IPS-11a (cell line): Measurements from ENCODE around the gene SHC4.
A peak's percentile ranks its signal among the peaks of the same experiment; 100 is the strongest.
"Not testable (repeated sequence)": the region's sequence is repeated elsewhere in the genome, so short reads cannot be mapped to it uniquely, and the experiment has no call there.

ENCODE experiments used
- H3K4me3 ChIP-seq: one replicate; pipeline ENCODE4 v1.5.1; 2013; ENCODE audit warnings: low read depth, low read length, control low read depth

The SHC4 gene

DNA sequence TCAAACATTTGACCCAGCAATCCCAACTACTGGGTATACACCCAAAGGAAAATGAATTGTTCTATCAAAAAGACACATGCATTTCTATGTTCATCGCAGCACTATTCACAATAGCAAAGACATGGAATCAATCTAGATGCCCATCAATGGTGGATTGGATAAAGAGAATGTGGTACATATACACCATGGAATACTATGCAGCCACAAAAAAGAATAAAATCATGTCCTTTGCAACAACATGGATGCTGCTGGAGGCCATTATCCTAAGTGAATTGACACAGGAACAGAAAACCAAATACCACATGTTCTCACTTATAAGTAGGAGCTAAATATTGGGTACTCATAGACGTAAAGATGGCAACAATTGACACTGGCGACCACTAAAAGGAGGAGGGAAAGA, 109.3 kb downstream of the SHC4 start:
- H3K4me3 ChIP-seq, result not testable (repeated sequence)

GRCh38 chr15:48851956-48852355, 111.8 kb downstream of the SHC4 start:
- H3K4me3 ChIP-seq, result no peak overlapping the region

DNA sequence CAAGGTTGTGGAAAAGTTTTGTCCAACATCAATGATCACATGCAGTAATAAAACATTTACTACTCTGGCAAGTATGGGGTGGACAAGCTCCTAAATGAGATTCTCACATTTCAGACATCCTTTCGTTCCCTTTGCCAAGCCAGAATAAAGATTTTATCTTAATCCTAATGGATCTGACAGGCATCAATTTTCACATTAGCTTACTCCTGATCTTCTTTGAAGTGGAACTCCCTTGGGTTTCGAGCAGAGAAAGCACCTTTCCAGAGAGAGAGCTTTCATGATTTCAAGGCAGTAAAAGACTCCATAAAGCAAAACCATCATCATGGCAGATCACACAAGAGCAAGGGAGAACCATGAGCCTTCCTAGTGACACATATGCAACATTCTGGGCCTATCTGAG, 113.1 kb downstream of the SHC4 start:
- H3K4me3 ChIP-seq, result no peak overlapping the region

GRCh38 chr15:48845123-48845522, 118.6 kb downstream of the SHC4 start:
- H3K4me3 ChIP-seq, result no peak overlapping the region

DNA sequence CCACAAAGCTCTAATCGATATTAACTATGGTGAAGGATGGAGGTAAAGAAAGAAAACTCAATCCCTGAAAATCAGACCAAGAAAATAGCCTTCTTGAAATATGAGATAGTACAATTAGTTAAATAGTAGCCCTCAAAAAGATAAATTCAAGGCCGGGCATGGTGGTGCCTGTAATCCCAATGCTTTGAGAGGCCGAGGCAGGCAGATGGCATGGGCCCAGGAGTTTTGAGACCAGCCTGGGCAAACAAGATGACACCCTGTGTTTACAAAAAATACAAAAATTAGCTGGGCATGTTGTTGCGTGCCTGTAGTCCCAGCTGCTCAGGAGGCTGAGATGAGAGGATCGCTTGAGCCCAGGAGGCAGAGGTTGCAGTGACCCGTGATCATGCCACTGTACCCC, 121.2 kb downstream of the SHC4 start:
- H3K4me3 ChIP-seq, result no peak overlapping the region

DNA sequence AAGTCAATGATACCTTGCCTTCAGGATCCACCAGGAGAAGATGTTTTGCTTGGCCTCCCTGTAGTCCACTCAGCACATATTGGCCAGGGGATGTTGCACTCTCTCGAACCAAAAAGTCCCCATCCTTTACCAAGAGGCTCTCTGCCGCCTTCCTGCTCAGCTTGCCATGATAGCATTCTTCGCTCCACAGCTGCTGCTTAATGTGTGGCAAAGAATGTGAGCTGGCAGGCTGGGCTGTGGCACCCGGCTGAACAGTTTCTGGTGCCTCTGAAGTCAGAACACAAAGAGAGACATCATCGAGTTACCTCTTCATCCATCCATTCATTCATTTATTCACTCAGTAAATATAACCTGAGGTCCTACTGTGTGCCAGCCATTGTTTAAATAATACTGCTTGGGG, 129.0 kb downstream of the SHC4 start:
- H3K4me3 ChIP-seq, result no peak overlapping the region

DNA sequence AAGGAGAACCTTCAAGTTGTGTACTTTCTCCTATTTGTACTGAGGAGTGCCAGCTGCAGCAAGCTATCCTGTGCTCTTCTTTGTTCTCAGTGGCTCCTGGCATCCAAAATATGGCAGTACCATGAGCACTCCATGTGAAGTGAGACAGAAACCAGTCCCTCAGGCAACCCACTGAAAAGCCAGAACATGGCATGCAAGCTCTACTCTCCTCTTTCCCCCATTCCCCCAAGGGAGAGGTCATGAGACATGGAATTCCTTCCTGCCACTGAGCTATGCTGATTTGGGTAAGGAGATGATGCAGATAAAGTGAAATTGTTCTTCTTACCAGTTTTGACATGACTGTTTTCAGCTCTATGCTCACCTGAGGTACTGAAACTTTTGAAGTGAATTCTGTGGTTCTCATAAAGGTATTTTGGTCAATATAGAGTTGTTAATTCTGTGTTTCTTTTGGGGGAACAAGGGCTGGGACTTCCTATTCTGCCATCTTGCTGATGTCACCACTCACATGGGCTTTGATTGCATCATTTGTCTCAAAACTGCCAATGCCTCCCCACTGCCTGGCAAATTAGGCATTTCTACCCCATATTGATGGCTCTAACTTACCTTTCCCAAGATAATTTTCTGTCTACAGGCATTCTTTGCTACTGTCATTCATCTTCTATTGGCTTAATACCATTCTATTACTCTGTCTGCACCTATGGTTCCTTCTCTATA, 130.0 kb downstream of the SHC4 start:
- no peak overlapping the region for H3K4me3 ChIP-seq

GRCh38 chr15:48832648-48833047, 131.1 kb downstream of the SHC4 start:
- H3K4me3 ChIP-seq, result no peak overlapping the region

DNA sequence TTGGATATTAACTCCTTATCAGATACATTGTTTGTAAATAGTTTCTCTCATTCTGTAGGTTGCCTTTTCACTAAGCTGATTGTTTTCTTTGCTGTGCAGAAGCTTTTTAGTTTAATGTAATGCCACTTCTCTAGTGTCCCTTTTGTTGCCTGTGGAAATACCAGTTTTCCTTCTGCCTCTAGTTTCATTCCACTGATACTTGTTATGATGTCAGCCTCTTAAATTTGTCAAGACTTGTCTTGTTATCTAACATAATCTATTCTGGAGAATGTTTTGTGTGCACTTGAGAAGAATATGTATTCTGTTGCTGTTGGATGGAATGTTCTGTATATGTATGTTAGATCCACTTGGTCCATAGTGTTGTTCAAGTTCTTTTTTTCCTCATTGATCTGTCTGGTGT, 134.8 kb downstream of the SHC4 start:
- H3K4me3 ChIP-seq, result no peak overlapping the region

GRCh38 chr15:48828471-48828870, 135.2 kb downstream of the SHC4 start:
- H3K4me3 ChIP-seq, result no peak overlapping the region

DNA sequence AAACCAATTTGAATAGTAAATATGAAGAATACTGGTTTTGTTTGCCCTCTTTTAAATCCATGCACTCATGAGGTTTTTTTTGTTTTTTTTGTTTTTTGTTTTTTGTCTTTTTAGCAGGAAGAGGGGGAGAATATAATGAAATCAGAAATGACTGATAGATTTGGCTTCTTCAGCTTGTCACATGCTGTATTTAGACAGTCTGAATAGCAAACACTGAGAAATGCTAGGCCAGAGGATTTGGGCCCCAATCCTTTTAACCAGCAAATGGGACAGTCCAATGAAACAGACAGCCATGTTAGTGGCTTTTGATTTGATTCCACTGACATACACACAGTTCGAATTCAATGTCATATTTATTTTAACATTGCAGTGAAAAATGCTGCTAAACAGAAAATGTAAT, 138.6 kb downstream of the SHC4 start:
- H3K4me3 ChIP-seq, result no peak overlapping the region

- no peak overlapping the region for H3K4me3 ChIP-seq
Observed at GRCh38 chr15:48823706-48824105, 140.0 kb downstream of the SHC4 start.

- H3K4me3 ChIP-seq, result no peak overlapping the region
Observed at GRCh38 chr15:48823237-48823636, 140.5 kb downstream of the SHC4 start.

DNA sequence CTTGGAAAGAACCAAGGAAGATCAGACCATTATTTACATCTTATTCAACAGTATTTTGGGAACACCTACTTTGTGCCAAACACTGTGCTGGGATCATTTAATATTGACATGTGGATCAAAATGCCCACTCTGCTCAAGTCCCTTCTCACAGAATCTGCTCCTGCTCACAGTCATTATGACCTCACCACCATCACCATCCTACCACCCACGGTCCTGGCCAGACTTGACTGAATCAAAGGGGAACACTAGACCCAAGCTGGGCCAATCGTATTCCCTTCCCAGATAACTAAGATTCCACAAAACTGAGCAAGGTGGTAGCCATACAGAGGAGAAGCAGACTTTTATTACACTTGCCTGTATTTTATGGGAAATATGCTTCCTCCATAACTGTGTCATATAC, 149.4 kb downstream of the SHC4 start:
- no peak overlapping the region for H3K4me3 ChIP-seq

DNA sequence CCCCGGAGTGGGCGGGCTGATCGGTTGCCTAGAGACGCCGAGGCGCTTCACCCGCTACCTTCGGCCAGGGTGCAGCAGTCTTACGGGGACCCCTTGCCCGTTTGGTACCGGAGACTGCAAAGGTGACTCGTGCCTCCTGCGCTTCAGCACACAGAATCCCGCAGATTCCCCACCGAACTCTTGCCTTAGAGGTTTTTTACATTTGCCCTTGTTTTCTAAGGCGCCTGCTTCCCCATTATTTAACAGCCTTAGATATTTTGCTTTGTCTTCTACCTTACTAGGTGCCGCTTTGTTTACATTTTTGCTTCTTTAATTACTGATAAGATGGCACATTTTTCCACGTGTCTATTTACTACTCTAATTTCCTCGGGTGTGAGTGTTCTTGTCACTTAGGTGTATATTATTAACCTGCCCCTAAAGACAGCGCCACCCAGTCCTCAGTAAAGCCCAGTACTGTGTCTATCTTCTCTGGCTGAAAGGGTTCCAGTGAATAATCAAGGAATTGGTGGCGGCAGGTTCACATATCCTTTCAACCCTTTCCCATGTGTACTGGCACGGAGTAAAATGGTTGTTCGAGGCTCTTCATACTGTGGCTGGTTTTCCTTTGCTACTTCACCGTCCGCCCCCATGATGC, 152.3 kb downstream of the SHC4 start:
- H3K4me3 ChIP-seq, result peak overlapping the region; percentile 52

- peak within 1 kb of the TSS; percentile 66 for H3K4me3 ChIP-seq
Observed at GRCh38 chr15:48810414-48811324, 153.1 kb downstream of the SHC4 start, which contains the start of gene CEP152. Gene CEP152 (minus strand): TSS chr15:48811069. CDS start chr15:48805649, 5,420 bp downstream.

DNA sequence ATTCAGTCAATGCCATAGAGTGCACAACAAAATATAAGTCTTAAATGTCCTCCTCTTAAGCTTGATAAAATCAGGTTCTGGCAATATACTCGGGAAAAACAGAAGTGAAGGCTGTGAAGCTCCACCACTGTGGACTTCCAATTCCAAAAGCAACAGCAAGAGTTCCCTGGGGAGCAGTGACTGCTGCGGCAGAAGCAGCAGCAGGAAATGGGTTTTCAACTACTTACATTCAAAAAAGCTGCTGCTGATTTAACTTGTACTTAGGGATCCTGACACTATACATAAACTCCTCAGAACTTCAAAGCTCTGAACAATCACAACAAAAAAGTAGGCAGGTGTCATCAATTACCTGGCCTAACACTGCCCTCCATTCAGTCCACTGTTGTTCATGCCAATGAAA, 157.6 kb downstream of the SHC4 start:
- no peak overlapping the region for H3K4me3 ChIP-seq

DNA sequence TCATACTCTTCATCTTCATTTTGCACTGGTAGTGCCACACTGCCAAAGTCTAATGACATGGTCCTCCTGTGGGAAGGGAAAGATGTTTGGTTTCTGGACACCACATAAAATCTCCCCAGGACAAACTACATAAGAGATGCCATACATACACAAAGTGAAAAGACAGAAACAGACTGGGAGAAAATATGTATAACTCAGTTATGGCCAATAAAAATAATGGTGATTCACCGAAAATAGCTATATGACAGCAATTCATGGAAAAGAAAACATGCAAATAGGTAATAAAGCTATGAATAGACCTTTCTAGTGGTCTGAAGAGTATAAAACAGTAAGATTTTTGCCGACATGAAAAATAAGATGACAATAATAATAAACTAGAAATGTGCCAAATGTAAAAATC, 158.1 kb downstream of the SHC4 start:
- H3K4me3 ChIP-seq, result no peak overlapping the region

DNA sequence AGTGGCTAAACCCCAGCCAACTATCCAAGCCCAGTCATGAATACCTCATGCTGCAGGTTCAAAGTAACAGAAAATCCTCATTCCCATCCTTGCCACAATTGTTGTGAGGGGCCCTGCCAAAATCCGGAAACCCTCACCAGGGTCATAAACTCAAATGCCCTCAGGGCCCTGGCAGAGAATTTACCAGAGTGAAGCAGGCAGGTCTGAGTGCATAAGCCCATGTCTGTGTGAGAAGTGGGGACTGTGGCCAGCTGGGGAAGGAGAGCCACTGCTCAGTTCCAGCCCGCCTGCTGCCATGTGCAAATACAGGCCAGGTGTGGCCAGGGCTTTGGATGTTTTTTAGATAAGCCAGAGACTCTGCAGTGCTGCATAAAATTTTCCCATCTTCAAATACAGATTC, 159.8 kb downstream of the SHC4 start:
- H3K4me3 ChIP-seq, result no peak overlapping the region

DNA sequence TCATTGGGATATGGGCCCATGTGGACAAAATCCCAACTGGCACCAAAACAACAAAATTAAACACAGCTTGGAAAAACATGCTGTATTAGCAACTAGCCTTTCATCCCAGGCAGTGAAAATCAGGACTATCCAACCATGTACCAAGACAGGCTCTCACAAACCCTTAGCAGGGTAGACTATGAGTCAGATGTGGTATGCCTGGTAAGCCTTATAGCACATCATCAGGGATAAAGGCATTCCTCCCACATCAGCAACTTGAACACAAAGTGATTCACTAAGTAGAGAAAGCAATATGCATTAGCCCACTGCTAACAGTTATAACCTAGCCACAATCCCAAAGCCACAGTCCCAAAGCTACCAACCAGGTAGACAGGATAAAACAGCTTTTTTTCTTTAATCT, 160.9 kb downstream of the SHC4 start:
- no peak overlapping the region for H3K4me3 ChIP-seq

GRCh38 chr15:48802257-48802656, 161.5 kb downstream of the SHC4 start:
- H3K4me3 ChIP-seq, result no peak overlapping the region
